Tibial nerve (tissue), 3 donors: ENCODE results near the gene SMLR1.

Experiments
- EP300 ChIP-seq, 2 donors: sonication (generic); formaldehyde crosslinking; IDR thresholded peaks; one replicate each; pipeline ENCODE4 v1.6.1; 2017; ENCODE audit warnings: antibody characterized with exemption in 2 of 2, mild to moderate bottlenecking in 1 of 2
- POLR2A ChIP-seq, 2 donors: fragments of 450-650 bp; IDR thresholded peaks; one replicate each; pipeline ENCODE4 v1.6.1; 2017; ENCODE audit warnings: antibody characterized with exemption in 2 of 2, mild to moderate bottlenecking in 2 of 2, moderate library complexity in 2 of 2

DNA sequence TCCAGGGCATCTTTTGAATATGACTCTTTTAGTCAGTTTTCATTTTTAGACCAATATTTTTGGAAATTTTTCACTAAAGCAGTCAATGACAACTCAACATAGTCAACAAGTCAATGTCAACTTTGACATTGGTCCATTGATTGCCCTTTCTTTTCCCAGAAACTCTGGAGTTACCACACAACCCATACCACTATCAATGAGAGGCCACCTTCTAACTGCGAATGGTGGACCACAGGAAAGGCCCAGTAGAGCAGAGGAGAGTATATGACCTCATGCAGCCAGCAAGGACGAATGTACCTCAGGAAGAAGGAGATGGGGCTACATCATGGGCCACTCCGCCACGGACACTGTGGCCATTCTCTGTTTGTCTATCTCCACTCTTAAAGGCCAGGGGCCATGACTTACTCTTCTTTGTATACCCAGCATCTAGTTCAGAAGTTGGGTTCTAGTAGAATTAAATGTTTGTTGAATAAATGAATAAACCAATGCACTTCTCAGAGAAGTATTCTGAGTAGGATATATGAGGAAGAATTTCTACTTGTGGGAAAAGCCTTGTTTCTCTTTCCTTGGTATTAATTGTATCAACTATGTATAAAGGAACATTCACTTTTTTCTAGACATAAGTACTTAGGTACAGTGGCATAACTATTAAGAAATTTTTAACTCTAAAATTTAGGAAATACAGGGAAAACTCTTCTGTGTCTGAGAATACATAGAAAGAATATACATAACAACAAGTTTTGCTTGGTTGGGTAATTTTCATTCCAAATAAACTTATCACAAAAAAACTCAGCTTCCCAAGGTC lies 562 bp upstream of the SMLR1 start:
- TF ChIP-seq POLR2A (IDR thresholded peaks at IDR 0.05) (no peak), EP300 (IDR thresholded peaks at IDR 0.05) (no peak)
